ENCODE data around the gene KLF13.

DNA sequence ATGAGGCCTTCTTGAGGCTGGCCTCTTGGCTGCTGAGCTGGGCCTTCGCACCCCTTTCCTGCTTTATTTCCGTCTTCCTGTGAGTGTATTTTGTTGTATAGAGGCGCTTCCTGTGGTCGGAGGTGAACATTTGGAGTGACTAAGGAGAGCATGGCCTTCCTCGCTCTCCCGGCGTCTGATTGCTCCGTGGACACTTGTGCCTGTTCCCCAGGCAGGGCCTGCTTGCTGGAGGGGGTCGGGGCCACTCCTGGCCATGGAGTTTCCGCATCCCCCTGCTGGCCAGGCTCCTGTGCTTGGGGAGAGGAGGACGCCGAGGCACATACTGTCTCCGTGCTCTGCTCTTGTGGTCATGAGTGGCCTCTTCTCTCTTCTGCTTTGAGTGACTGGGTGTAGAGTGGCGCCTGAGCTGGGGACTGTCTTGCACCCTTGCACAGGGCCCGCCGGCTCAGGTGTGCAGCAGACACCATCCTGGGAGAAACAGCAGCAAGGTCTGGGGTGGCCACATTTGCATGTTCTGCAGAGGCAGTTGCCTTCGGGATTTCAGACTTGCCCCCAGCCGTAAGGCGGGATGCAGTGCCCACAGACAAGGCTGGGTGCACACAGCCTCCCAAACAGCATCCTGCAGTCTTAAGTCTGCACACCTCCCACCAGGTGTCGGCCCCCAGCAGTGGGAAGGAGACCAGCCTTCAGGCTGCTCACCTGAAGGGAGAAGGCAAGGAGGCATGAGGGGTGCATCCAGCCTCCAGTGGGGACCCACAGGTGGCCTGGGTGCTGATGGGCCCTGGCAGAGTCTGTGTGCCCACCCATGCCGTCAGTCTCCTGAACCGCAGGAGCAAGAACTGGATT, 16.4 kb downstream of the KLF13 start:
- no peak for TF ChIP-seq EZH2 (IDR thresholded peaks at IDR 0.05; ENCODE audit: borderline replicate concordance, low read depth, low read length, poor library complexity, severe bottlenecking)
- TF ChIP-seq, protein P1, sequence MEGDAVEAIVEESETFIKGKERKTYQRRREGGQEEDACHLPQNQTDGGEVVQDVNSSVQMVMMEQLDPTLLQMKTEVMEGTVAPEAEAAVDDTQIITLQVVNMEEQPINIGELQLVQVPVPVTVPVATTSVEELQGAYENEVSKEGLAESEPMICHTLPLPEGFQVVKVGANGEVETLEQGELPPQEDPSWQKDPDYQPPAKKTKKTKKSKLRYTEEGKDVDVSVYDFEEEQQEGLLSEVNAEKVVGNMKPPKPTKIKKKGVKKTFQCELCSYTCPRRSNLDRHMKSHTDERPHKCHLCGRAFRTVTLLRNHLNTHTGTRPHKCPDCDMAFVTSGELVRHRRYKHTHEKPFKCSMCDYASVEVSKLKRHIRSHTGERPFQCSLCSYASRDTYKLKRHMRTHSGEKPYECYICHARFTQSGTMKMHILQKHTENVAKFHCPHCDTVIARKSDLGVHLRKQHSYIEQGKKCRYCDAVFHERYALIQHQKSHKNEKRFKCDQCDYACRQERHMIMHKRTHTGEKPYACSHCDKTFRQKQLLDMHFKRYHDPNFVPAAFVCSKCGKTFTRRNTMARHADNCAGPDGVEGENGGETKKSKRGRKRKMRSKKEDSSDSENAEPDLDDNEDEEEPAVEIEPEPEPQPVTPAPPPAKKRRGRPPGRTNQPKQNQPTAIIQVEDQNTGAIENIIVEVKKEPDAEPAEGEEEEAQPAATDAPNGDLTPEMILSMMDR (conservative IDR thresholded peaks at IDR 0.05; ENCODE audit: low read depth, low read length): no peak
